Measurements from ENCODE around the gene KCTD18.

Gene KCTD18

GRCh38 chr2:200471324-200471848 lies 38.5 kb downstream of the KCTD18 start:
- H2AK5ac ChIP-seq (ENCODE audit: low read length) = no peak overlapping the region
- no peak overlapping the region for H3K9ac ChIP-seq (ENCODE audit: low read length)
- no peak overlapping the region for H3K4ac ChIP-seq (ENCODE audit: low read depth, low read length)
- no peak overlapping the region for H2BK120ac ChIP-seq (ENCODE audit: insufficient read depth, low read length, poor library complexity)
- H3K4me2 ChIP-seq (ENCODE audit: low read length) = no peak overlapping the region
- H3K27me3 ChIP-seq (ENCODE audit: insufficient read depth, low read length) = no peaks in the 10 kb centered on the region
- H4K91ac ChIP-seq (ENCODE audit: low read depth, low read length) = no peak overlapping the region
- no peak overlapping the region for H2AFZ ChIP-seq (ENCODE audit: insufficient read depth, low read length, poor library complexity)
- no peak overlapping the region for H4K8ac ChIP-seq (ENCODE audit: low read depth, low read length)
- peaks cover 2 to 5% of the 10 kb centered on the region in 2 experiments for H3K4me1 ChIP-seq (ENCODE audit: control insufficient read depth in 1 of 2, insufficient read depth in 2 of 2, low read length in 2 of 2)
- no peaks in the 10 kb centered on the region for H3K79me1 ChIP-seq (ENCODE audit: low read length)
- H3K23ac ChIP-seq (ENCODE audit: low read length) = no peak overlapping the region
- H2BK5ac ChIP-seq (ENCODE audit: low read depth, low read length, poor library complexity) = no peak overlapping the region
- DNase-seq = peak in 1 of 2 donors; percentile 41
- H3K14ac ChIP-seq (ENCODE audit: low read length) = no peak overlapping the region
- H3K9me3 ChIP-seq (ENCODE audit: insufficient read depth, low read depth, low read length) = no peaks in the 10 kb centered on the region
- WGBS (ENCODE audit: extremely low coverage, insufficient coverage, insufficient read length) = no CpG with 5 or more reads among the region's 8 CpGs
- no peak overlapping the region for H3K27ac ChIP-seq (ENCODE audit: low read depth, low read length)
- H4K12ac ChIP-seq (ENCODE audit: low read depth, low read length) = no peak overlapping the region
- no peak overlapping the region for H3K4me3 ChIP-seq (ENCODE audit: low read depth, low read length)
- H3K36me3 ChIP-seq (ENCODE audit: control insufficient read depth in 1 of 2, insufficient read depth in 2 of 2, low read length in 2 of 2) = peaks cover 48 to 61% of the 10 kb centered on the region in 2 experiments
- no peaks in the 10 kb centered on the region for H3K79me2 ChIP-seq (ENCODE audit: control insufficient read depth, insufficient read depth, low read length, poor library complexity)
- H3K18ac ChIP-seq (ENCODE audit: low read length) = no peak overlapping the region
- no peak overlapping the region for H2BK12ac ChIP-seq (ENCODE audit: low read length)

- WGBS (ENCODE audit: extremely low coverage, insufficient coverage, insufficient read length) = no CpG with 5 or more reads among the region's 3 CpGs
- Histone ChIP-seq H3K14ac (ENCODE audit: low read length) (no peak overlapping the region), H3K23ac (ENCODE audit: low read length) (no peak overlapping the region), H3K79me1 (ENCODE audit: low read length) (no peaks in the 10 kb centered on the region), H2BK5ac (ENCODE audit: low read depth, low read length, poor library complexity) (no peak overlapping the region), H3K4me1 (ENCODE audit: control insufficient read depth in 1 of 2, insufficient read depth in 2 of 2, low read length in 2 of 2) (peaks cover 2 to 5% of the 10 kb centered on the region in 2 experiments), H3K18ac (ENCODE audit: low read length) (no peak overlapping the region), H2BK12ac (ENCODE audit: low read length) (no peak overlapping the region), H3K36me3 (ENCODE audit: control insufficient read depth in 1 of 2, insufficient read depth in 2 of 2, low read length in 2 of 2) (peaks cover 49 to 62% of the 10 kb centered on the region in 2 experiments), H4K12ac (ENCODE audit: low read depth, low read length) (no peak overlapping the region), H3K4me3 (ENCODE audit: low read depth, low read length) (no peak overlapping the region), H4K8ac (ENCODE audit: low read depth, low read length) (no peak overlapping the region), H3K27me3 (ENCODE audit: insufficient read depth, low read length) (no peaks in the 10 kb centered on the region), H3K4ac (ENCODE audit: low read depth, low read length) (no peak overlapping the region), H2BK120ac (ENCODE audit: insufficient read depth, low read length, poor library complexity) (no peak overlapping the region), H3K4me2 (ENCODE audit: low read length) (no peak overlapping the region), H3K9me3 (ENCODE audit: insufficient read depth, low read depth, low read length) (no peaks in the 10 kb centered on the region), H3K9ac (ENCODE audit: low read length) (no peak overlapping the region), H3K79me2 (ENCODE audit: control insufficient read depth, insufficient read depth, low read length, poor library complexity) (no peaks in the 10 kb centered on the region), H2AFZ (ENCODE audit: insufficient read depth, low read length, poor library complexity) (no peak overlapping the region), H2AK5ac (ENCODE audit: low read length) (no peak overlapping the region), H3K27ac (ENCODE audit: low read depth, low read length) (no peak overlapping the region), H4K91ac (ENCODE audit: low read depth, low read length) (no peak overlapping the region)
- DNase-seq = no peak
Measured at GRCh38 chr2:200470230-200470629, 39.6 kb downstream of the KCTD18 start.

GRCh38 chr2:200469708-200470211 lies 40.1 kb downstream of the KCTD18 start:
- WGBS (ENCODE audit: extremely low coverage, insufficient coverage, insufficient read length) = no CpG with 5 or more reads among the region's 13 CpGs
- no peaks in the 10 kb centered on the region for H3K27me3 ChIP-seq (ENCODE audit: insufficient read depth, low read length)

GRCh38 chr2:200467806-200468681 lies 41.8 kb downstream of the KCTD18 start:
- Histone ChIP-seq H3K9me3 (ENCODE audit: insufficient read depth, low read depth, low read length) (no peaks in the 10 kb centered on the region), H3K27ac (ENCODE audit: low read depth, low read length) (no peak overlapping the region), H3K14ac (ENCODE audit: low read length) (no peak overlapping the region), H3K79me1 (ENCODE audit: low read length) (no peaks in the 10 kb centered on the region), H4K91ac (ENCODE audit: low read depth, low read length) (no peak overlapping the region), H3K4ac (ENCODE audit: low read depth, low read length) (no peak overlapping the region), H2AK5ac (ENCODE audit: low read length) (no peak overlapping the region), H3K4me1 (ENCODE audit: control insufficient read depth in 1 of 2, insufficient read depth in 2 of 2, low read length in 2 of 2) (peaks cover 2 to 5% of the 10 kb centered on the region in 2 experiments), H4K12ac (ENCODE audit: low read depth, low read length) (no peak overlapping the region), H3K4me2 (ENCODE audit: low read length) (no peak overlapping the region), H3K9ac (ENCODE audit: low read length) (no peak overlapping the region), H3K18ac (ENCODE audit: low read length) (peak overlapping the region; percentile 56), H2AFZ (ENCODE audit: insufficient read depth, low read length, poor library complexity) (no peak overlapping the region), H3K27me3 (ENCODE audit: insufficient read depth, low read length) (no peaks in the 10 kb centered on the region), H3K23ac (ENCODE audit: low read length) (no peak overlapping the region), H3K36me3 (ENCODE audit: control insufficient read depth in 1 of 2, insufficient read depth in 2 of 2, low read length in 2 of 2) (peaks cover 39 to 55% of the 10 kb centered on the region in 2 experiments), H3K79me2 (ENCODE audit: control insufficient read depth, insufficient read depth, low read length, poor library complexity) (no peaks in the 10 kb centered on the region), H4K8ac (ENCODE audit: low read depth, low read length) (no peak overlapping the region), H2BK5ac (ENCODE audit: low read depth, low read length, poor library complexity) (no peak overlapping the region), H2BK12ac (ENCODE audit: low read length) (no peak overlapping the region), H2BK120ac (ENCODE audit: insufficient read depth, low read length, poor library complexity) (no peak overlapping the region), H3K4me3 (ENCODE audit: low read depth, low read length) (no peak overlapping the region)
- no CpG with 5 or more reads among the region's 8 CpGs for WGBS (ENCODE audit: extremely low coverage, insufficient coverage, insufficient read length)
- DNase-seq = no peak

More at GRCh38 chr2:200469708-200470211, 40.1 kb downstream of the KCTD18 start:
- Histone ChIP-seq H2BK12ac (ENCODE audit: low read length) (no peak overlapping the region), H3K79me2 (ENCODE audit: control insufficient read depth, insufficient read depth, low read length, poor library complexity) (no peaks in the 10 kb centered on the region), H2BK120ac (ENCODE audit: insufficient read depth, low read length, poor library complexity) (no peak overlapping the region), H2AK5ac (ENCODE audit: low read length) (no peak overlapping the region), H3K9me3 (ENCODE audit: insufficient read depth, low read depth, low read length) (no peaks in the 10 kb centered on the region), H3K14ac (ENCODE audit: low read length) (no peak overlapping the region), H3K9ac (ENCODE audit: low read length) (no peak overlapping the region), H3K79me1 (ENCODE audit: low read length) (no peaks in the 10 kb centered on the region), H4K12ac (ENCODE audit: low read depth, low read length) (no peak overlapping the region), H3K27ac (ENCODE audit: low read depth, low read length) (no peak overlapping the region), H4K8ac (ENCODE audit: low read depth, low read length) (no peak overlapping the region), H3K4me1 (ENCODE audit: control insufficient read depth in 1 of 2, insufficient read depth in 2 of 2, low read length in 2 of 2) (peaks cover 2 to 5% of the 10 kb centered on the region in 2 experiments), H3K4ac (ENCODE audit: low read depth, low read length) (no peak overlapping the region), H3K4me3 (ENCODE audit: low read depth, low read length) (no peak overlapping the region), H2BK5ac (ENCODE audit: low read depth, low read length, poor library complexity) (no peak overlapping the region), H3K36me3 (ENCODE audit: control insufficient read depth in 1 of 2, insufficient read depth in 2 of 2, low read length in 2 of 2) (peaks cover 47 to 62% of the 10 kb centered on the region in 2 experiments), H2AFZ (ENCODE audit: insufficient read depth, low read length, poor library complexity) (no peak overlapping the region), H3K4me2 (ENCODE audit: low read length) (no peak overlapping the region), H4K91ac (ENCODE audit: low read depth, low read length) (peak overlapping the region; percentile 10), H3K23ac (ENCODE audit: low read length) (no peak overlapping the region), H3K18ac (ENCODE audit: low read length) (no peak overlapping the region)
- DNase-seq = peak; percentile 80 to 83

Measured in trophoblast cell (in vitro differentiated cells and primary cell).